ENCODE results near the gene SFN.

The SFN gene

DNA sequence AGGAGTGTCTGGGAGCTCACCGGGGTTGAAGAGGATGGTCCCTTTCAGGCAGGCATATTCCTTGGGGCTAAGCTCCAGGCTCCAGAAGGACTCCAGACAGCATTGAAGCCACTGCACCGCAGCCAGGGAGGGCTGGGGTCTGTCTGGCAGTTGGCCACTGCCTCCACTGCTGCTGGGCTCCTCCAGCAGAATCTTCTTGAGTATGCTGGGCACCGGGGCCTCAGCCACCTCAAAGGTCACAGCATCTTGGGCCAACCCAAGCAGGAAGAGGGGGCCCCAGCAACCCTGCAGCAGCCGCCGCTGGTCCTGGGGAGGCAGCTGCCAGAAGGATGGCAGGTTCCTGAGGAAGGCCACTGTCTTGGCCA is 50.4 kb downstream of the SFN start:
- DNase-seq (ENCODE audit: low spot score), result no peak

Measured in cerebellar cortex (tissue), 1 donor.